ENCODE measurements around the gene PATJ.

The PATJ gene

DNA sequence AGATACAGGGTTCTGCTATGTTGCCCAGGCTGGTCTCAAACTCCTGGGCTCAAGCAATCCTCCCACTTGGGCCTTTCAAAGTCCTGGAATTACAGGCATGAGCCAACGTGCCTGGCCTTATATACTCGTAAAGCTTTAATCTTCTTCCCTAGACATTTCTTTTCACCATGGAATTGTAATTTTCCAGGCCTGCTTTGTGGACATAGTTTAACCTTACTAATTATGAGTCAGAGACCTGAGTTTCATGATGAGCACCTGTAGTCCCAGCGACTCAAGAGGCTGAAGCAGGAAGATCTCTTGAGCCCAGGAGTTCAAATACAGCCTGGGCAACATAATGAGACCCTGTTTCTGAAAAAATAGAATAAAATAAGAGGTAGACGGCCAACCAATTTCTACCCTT is 12.3 kb downstream of the PATJ start:
- H3K27ac ChIP-seq (ENCODE audit: low read length): no peak overlapping the region
- ATAC-seq (ENCODE audit: insufficient read depth, low read depth) (no peak), DNase-seq (no peak)
- no peaks in the 10 kb centered on the region for H4K20me1 ChIP-seq (ENCODE audit: insufficient read depth, low read length)
- no peaks in the 10 kb centered on the region for H3K79me2 ChIP-seq (ENCODE audit: insufficient read depth, low read length)
- no peaks in the 10 kb centered on the region for H3K36me3 ChIP-seq (ENCODE audit: insufficient read depth, low read length)
- H2AFZ ChIP-seq (ENCODE audit: low read depth, low read length): no peak overlapping the region
- H3K4me2 ChIP-seq (ENCODE audit: insufficient read depth, low read length): no peak overlapping the region
- no peaks in the 10 kb centered on the region for H3K27me3 ChIP-seq (ENCODE audit: insufficient read depth, low read length, poor library complexity)
- no peak overlapping the region for H3K4me3 ChIP-seq (ENCODE audit: low read depth in 1 of 2, low read length in 2 of 2)
- no peaks in the 10 kb centered on the region for H3K9me3 ChIP-seq (ENCODE audit: insufficient read depth, low read length, severe bottlenecking)
- TF ChIP-seq, protein P1, sequence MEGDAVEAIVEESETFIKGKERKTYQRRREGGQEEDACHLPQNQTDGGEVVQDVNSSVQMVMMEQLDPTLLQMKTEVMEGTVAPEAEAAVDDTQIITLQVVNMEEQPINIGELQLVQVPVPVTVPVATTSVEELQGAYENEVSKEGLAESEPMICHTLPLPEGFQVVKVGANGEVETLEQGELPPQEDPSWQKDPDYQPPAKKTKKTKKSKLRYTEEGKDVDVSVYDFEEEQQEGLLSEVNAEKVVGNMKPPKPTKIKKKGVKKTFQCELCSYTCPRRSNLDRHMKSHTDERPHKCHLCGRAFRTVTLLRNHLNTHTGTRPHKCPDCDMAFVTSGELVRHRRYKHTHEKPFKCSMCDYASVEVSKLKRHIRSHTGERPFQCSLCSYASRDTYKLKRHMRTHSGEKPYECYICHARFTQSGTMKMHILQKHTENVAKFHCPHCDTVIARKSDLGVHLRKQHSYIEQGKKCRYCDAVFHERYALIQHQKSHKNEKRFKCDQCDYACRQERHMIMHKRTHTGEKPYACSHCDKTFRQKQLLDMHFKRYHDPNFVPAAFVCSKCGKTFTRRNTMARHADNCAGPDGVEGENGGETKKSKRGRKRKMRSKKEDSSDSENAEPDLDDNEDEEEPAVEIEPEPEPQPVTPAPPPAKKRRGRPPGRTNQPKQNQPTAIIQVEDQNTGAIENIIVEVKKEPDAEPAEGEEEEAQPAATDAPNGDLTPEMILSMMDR (IDR thresholded peaks at IDR 0.05; ENCODE audit: borderline replicate concordance, extremely low read depth, low read length, poor library complexity, severe bottlenecking): no peak
- TF ChIP-seq EZH2 (IDR thresholded peaks at IDR 0.05; ENCODE audit: borderline replicate concordance, low read depth, low read length, severe bottlenecking): no peak
- no peak overlapping the region for H3K9ac ChIP-seq (ENCODE audit: low read depth, low read length)
- H3K4me1 ChIP-seq (ENCODE audit: insufficient read depth, low read length): no peaks in the 10 kb centered on the region

DNA sequence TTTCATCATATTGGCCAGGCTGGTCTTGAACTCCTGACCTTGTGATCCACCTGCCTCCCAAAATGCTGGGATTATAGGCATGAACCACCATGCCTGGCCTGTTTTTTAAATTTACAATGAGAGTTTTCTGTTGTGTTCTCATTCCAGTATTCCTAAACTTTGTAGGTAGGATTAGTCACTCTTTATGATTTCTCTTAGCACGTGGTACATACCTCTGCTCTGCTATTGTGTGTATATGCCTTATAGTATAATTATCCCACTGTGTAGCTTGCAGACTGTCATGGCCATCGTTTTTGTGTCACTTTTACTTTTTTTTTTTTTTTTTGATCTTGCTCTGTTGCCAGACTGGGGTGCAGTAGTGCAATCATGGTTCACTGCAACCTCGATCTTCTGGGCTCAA is 14.5 kb downstream of the PATJ start:
- no peak for ATAC-seq (ENCODE audit: insufficient read depth, low read depth)

DNA sequence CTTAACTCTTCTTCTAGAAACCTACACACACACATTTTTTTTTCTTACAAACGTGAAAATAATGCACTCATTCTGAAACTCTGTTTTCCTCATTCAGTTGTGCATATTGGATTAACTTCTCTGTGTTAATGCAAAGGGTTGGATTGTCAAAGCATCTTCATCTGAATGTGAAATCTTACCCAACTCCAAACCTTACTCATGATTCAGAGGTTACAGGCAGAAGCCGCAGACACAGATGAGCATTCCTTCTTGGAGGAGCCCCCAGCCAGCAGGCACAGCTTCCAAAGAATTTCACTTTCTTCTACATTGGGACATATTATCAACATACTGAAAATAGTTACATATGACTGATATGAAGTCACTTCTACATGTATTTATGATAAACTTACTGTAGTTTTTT is 15.7 kb downstream of the PATJ start:
- H3K9me3 ChIP-seq (ENCODE audit: insufficient read depth, low read length, severe bottlenecking): no peaks in the 10 kb centered on the region
- H3K36me3 ChIP-seq (ENCODE audit: insufficient read depth, low read length): no peaks in the 10 kb centered on the region
- H3K79me2 ChIP-seq (ENCODE audit: insufficient read depth, low read length): no peaks in the 10 kb centered on the region
- H3K9ac ChIP-seq (ENCODE audit: low read depth, low read length): no peak overlapping the region
- TF ChIP-seq, protein P1 (IDR thresholded peaks at IDR 0.05; ENCODE audit: borderline replicate concordance, extremely low read depth, low read length, poor library complexity, severe bottlenecking): no peak
- TF ChIP-seq EZH2 (IDR thresholded peaks at IDR 0.05; ENCODE audit: borderline replicate concordance, low read depth, low read length, severe bottlenecking): no peak
- H2AFZ ChIP-seq (ENCODE audit: low read depth, low read length): no peak overlapping the region
- H3K27me3 ChIP-seq (ENCODE audit: insufficient read depth, low read length, poor library complexity): no peaks in the 10 kb centered on the region
- DNase-seq (no peak), ATAC-seq (ENCODE audit: insufficient read depth, low read depth) (no peak)
- H3K27ac ChIP-seq (ENCODE audit: low read length): no peak overlapping the region
- H4K20me1 ChIP-seq (ENCODE audit: insufficient read depth, low read length): no peaks in the 10 kb centered on the region
- H3K4me3 ChIP-seq (ENCODE audit: low read depth in 1 of 2, low read length in 2 of 2): no peak overlapping the region
- H3K4me1 ChIP-seq (ENCODE audit: insufficient read depth, low read length): no peaks in the 10 kb centered on the region
- H3K4me2 ChIP-seq (ENCODE audit: insufficient read depth, low read length): no peak overlapping the region

More for the DNA sequence above, 14.5 kb downstream of the PATJ start:
- Histone ChIP-seq H3K4me2 (ENCODE audit: insufficient read depth, low read length) (no peak overlapping the region), H3K27ac (ENCODE audit: low read length) (no peak overlapping the region), H3K36me3 (ENCODE audit: insufficient read depth, low read length) (no peaks in the 10 kb centered on the region), H3K27me3 (ENCODE audit: insufficient read depth, low read length, poor library complexity) (no peaks in the 10 kb centered on the region), H4K20me1 (ENCODE audit: insufficient read depth, low read length) (no peaks in the 10 kb centered on the region), H3K4me3 (ENCODE audit: low read depth in 1 of 2, low read length in 2 of 2) (no peak overlapping the region), H2AFZ (ENCODE audit: low read depth, low read length) (no peak overlapping the region), H3K9ac (ENCODE audit: low read depth, low read length) (no peak overlapping the region), H3K4me1 (ENCODE audit: insufficient read depth, low read length) (no peaks in the 10 kb centered on the region), H3K79me2 (ENCODE audit: insufficient read depth, low read length) (no peaks in the 10 kb centered on the region), H3K9me3 (ENCODE audit: insufficient read depth, low read length, severe bottlenecking) (no peaks in the 10 kb centered on the region)
- no peak for DNase-seq
- no peak for TF ChIP-seq EZH2 (IDR thresholded peaks at IDR 0.05; ENCODE audit: borderline replicate concordance, low read depth, low read length, severe bottlenecking)
- TF ChIP-seq, protein P1 (IDR thresholded peaks at IDR 0.05; ENCODE audit: borderline replicate concordance, extremely low read depth, low read length, poor library complexity, severe bottlenecking): no peak

DNA sequence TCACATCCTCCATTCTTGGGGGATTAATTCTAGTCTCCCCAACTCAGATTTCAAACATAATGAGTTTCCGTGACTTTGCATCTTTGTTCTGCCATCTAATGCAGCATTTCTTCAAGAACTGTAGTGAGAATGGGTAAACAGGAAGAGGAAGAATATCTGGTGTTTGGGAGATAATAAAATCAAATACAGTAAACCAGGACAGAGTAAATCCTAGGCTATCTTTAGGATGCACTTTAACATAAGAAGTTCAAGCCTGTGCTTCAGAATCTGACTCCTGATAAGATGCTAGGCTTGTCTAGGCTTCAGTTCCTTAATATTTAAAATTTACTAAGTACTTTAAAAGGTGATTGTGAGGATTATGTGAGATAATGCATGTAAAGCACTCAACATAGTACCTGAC is 27.9 kb downstream of the PATJ start:
- no peak for TF ChIP-seq EZH2 (IDR thresholded peaks at IDR 0.05; ENCODE audit: borderline replicate concordance, low read depth, low read length, severe bottlenecking)
- TF ChIP-seq, protein P1 (IDR thresholded peaks at IDR 0.05; ENCODE audit: borderline replicate concordance, extremely low read depth, low read length, poor library complexity, severe bottlenecking): no peak
- no peaks in the 10 kb centered on the region for H3K4me1 ChIP-seq (ENCODE audit: insufficient read depth, low read length)
- DNase-seq: no peak
- no peak overlapping the region for H3K9ac ChIP-seq (ENCODE audit: low read depth, low read length)
- no peaks in the 10 kb centered on the region for H3K36me3 ChIP-seq (ENCODE audit: insufficient read depth, low read length)
- H3K27ac ChIP-seq (ENCODE audit: low read length): no peak overlapping the region
- no peak for ATAC-seq (ENCODE audit: insufficient read depth, low read depth)
- no peak overlapping the region for H2AFZ ChIP-seq (ENCODE audit: low read depth, low read length)
- no peaks in the 10 kb centered on the region for H4K20me1 ChIP-seq (ENCODE audit: insufficient read depth, low read length)
- H3K79me2 ChIP-seq (ENCODE audit: insufficient read depth, low read length): no peaks in the 10 kb centered on the region
- H3K27me3 ChIP-seq (ENCODE audit: insufficient read depth, low read length, poor library complexity): no peaks in the 10 kb centered on the region
- no peak overlapping the region for H3K4me2 ChIP-seq (ENCODE audit: insufficient read depth, low read length)
- H3K4me3 ChIP-seq (ENCODE audit: low read depth in 1 of 2, low read length in 2 of 2): no peak overlapping the region
- H3K9me3 ChIP-seq (ENCODE audit: insufficient read depth, low read length, severe bottlenecking): no peaks in the 10 kb centered on the region

All from DND-41 (cell line).